GM21381 (cell line): ENCODE results near the gene SYT1.
"Not testable (repeated sequence)": the region's sequence is repeated elsewhere in the genome, so short reads cannot be mapped to it uniquely, and the experiment has no call there.

ENCODE experiments used
- ATAC-seq: cut with Tn5 transposase; IDR thresholded peaks from one replicate; pipeline ENCODE4 v1.9.1; 2021; ENCODE audit warnings: mild to moderate bottlenecking, moderate library complexity; ENCODE audit not compliant: unreplicated experiment

Gene SYT1

DNA sequence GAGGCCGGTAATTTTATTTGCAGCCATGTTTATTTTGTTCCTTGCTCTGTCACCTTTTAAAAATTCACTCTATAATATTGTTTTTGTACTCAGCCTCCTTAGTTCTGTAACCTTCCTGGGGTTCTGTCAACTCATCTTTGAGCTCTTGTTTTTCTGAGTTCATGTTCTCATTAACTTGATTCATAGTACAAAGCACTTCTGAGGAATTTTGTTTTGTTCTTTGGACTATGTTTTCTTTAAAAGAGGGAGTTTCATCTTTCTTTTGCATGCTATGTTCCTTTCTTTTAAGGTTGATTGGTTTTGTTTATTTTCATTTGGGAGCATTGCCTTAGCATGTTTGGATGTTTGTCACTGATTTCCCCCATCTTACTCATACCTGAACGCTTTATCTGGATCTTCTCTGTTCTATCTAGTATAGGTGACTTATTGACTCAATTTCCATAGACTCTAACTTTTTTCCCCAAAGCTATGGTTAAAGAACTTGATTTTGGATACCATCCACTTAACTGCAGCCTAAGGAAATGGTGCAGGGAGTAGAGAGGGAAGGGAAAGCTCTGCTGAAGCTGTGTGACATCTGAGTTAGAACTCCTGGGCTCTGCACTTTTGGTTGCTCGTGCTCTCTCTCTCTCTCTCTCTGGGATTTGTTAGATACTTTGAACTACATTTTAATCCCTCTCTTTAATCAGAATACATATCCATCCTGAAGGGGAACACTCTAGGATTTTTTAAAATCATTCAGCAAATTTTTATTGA lies 557.7 kb downstream of the SYT1 start:
- no peak for ATAC-seq

DNA sequence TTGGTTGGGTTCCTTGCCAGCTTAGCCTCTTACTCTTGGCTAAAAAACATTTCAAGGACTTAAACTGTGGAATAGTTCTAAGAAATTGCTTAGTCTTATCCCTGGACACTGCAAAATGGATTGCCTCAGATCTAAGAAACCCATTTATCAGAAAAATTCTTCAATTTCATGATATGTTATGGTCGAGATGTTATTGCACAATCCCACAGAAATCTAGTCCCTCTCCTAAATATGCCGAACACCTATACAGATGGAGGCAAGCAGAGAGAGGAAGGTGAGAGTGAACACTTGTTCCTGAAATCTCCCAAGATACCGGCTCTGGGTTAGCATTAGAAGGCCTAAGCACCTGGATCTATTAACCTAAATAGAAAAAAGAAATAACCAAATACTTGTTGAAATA lies 559.0 kb downstream of the SYT1 start:
- ATAC-seq, result no peak

DNA sequence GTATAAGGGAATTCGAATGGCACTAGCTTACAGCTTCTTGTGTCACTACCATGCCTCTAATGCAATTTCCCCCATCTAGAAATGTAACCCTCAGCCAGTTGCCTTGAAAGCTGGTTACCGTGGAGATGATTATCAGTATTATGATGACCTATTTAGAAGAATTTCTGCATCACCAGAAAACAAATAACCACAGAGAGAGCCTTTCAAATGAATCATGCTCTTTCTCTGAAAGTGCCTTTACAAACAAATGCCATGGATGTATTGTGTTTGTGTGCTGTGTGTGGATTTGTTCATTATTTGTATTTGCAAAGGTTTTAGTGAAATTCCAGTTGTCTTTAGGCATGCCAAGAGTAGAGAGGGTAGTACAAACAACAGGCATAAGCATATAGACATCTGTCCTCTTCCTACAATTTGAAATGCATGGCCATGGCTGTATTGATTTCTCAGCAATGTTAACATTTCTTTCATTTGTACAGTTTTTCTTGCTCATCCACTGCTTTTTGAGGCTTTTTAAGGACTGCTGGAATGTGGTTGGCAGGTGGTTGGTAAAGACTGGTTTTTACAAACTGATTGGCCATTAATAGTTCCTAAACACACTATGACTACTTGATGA lies 559.6 kb downstream of the SYT1 start:
- no peak for ATAC-seq

- no peak for ATAC-seq
Observed at GRCh38 chr12:79426121-79426520, 561.5 kb downstream of the SYT1 start.

DNA sequence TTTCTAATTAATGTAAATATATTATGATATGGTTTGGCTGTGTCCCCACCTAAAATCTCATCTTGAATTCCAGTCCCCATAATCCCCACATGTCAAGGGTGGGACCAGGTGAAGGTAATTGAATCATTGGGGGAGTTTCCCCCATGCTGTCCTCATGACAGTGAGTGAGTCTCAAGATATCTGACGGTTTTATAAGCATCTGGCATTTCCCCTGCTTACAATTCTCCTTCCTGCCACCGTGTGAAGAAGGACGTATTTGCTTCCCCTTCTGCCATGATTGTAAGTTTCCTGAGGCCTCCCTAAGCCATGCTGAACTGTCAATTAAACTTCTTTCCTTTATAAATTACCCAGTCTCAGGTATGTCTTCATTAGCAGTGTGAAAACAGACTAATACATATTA lies 562.2 kb downstream of the SYT1 start:
- not testable (repeated sequence) for ATAC-seq

DNA sequence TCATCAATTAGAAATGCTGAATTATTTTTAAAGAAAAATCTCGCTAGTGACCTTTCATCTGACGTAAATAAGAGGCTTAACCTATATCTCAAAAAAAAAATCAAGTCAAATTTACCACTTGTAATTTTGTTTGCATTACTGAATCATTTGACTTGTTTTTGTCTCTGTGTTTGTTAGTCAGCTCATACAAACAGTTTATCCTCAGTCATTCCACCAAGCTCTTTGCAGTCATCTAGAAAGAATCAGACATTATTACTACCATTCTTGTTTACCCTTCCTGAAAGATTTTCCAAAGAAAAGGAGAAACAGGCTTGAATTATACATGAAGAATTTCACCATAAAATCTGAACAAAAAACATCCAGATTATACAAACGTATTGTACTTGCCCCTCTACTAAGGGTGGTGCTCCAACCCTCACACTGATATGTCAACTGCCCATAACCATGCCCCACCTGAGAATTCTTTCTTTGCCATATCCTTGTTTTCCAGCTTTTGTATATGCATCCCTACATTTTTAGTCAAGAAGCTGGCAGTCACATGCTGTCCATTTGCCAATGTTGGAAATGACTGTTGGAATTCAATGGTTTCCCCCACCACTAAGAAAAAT lies 569.0 kb downstream of the SYT1 start:
- no peak for ATAC-seq

DNA sequence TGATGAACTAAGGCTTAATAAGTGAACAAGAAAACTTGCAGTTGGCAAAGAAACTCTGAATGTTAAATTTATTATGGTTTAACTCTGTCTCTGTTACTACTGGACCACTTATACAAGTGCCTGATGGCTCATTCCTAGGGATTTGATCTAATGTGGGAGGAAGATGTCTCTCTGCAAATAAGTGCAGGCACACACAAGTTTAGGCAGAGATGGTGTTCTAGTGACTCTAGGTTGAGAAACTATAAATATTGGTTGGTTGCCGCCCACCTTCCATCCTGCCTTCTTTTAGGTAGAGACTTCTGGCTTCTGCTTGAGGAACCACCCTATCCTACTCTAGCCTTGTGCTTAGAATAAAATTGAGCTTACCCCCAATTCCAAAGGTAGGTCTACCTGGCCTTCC lies 570.0 kb downstream of the SYT1 start:
- no peak for ATAC-seq

DNA sequence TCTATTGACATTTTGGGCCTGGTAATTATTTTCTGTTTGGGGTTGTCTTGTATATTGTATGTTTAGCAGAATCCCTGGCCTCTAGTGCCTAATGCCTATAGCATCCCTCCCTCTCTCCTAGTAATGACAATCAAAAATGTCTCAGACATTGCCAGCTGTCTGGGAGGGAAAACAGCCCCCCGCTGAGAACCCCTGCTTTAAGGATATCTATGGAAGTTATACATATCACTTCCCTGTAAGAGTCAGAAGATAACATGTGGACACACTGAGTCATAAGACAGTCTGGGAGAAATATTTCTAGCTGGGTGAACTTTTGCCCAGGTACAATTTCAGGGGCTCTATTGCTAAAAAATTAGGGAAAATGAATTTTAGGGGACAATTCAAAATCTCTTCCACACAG lies 571.2 kb downstream of the SYT1 start:
- no peak for ATAC-seq

DNA sequence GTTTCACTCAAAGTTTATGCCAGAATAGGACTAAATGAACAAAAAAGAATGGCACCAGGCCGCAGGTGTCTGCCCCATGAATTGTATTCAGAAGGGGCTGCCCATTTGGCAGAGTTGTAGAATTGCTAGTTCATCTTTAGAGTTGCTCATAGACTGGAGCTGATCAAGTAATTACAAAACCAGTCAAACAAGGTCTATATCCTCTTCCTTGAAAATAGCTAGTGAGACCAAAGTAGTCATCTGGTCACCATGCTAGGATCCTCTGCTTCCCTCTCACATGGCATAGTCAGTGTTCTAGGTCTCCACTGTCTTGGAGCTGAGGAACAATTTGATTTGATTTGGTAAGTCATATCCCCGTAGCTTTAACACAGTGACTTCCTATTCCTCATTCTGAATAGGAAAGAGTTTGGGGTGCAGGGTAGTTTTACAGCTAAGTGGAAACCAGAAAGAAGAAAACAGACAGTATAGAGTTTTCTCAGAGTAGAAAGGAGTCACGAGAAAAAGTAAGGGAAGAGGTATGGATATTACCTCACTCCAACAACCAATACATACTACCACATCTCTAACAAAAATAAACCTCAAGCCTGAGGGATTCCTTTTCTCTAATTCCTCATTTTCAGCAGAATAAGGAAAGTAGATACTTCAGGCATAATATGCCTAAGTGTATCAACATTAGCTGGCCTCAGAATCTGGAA lies 574.1 kb downstream of the SYT1 start:
- ATAC-seq, result no peak

DNA sequence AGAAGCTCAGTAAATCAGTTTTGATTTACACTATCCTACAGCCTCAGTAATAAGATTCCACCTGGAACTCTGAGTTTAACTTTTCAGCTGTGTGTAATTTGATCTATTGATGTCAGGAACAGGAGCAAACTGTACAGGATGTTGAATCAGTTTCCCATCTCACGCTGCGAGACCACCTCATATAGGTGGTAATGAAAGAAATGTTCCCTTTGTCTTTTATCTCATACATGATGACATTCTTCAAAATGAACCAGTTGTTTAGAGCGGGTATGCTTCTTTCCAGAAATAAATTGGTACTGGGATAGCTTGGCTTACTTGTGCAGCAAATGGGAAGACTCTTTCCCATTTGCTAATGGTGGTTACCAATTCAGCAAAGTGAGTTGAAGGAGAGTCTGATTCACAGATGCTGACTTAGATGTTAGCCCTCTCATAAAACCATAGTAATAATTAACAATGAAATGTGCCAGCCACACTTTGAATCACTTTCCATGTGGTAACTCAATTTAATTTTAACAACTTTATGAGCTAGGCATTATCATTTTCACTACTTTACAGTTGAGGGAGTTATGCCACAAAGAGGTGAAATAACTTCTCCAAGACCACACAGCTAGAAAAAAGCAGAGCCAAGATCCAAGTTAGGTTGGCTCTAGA lies 574.7 kb downstream of the SYT1 start:
- no peak for ATAC-seq

- ATAC-seq, result no peak
Observed at GRCh38 chr12:79441534-79441933, 577.0 kb downstream of the SYT1 start.

DNA sequence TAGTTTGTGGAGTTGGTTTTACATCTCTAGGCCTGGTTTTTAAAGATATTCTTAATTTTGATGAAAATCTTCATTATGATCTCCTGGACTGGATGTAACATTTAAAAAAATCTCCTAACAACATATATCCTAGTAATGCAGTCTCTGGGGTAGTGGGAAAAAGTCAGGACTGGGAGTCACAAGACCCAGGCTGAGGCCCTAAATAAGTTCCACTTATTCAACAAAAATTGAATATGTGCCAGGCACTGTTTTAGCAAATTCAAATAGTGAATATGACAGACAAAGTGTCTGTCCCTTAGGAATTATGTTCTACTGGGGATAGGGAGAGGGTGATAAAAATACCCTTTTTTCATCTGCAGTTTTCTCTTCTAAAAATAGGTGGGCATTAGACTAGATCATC lies 577.8 kb downstream of the SYT1 start:
- no peak for ATAC-seq

GRCh38 chr12:79444089-79444488 lies 579.5 kb downstream of the SYT1 start:
- ATAC-seq, result no peak

DNA sequence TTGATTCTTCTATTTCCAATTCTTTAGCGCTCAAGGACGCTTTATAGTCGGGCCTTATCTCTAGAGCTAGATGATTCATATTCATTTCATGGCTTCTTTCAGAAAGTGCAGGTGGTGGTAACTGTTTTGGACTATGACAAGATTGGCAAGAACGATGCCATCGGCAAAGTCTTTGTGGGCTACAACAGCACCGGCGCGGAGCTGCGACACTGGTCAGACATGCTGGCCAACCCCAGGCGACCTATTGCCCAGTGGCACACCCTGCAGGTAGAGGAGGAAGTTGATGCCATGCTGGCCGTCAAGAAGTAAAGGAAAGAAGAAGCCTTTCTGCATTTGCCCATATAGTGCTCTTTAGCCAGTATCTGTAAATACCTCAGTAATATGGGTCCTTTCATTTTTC lies 584.2 kb downstream of the SYT1 start:
- ATAC-seq, result no peak

GRCh38 chr12:79451365-79451764 lies 586.8 kb downstream of the SYT1 start:
- no peak for ATAC-seq

GRCh38 chr12:79451978-79452377 lies 587.4 kb downstream of the SYT1 start:
- no peak for ATAC-seq

DNA sequence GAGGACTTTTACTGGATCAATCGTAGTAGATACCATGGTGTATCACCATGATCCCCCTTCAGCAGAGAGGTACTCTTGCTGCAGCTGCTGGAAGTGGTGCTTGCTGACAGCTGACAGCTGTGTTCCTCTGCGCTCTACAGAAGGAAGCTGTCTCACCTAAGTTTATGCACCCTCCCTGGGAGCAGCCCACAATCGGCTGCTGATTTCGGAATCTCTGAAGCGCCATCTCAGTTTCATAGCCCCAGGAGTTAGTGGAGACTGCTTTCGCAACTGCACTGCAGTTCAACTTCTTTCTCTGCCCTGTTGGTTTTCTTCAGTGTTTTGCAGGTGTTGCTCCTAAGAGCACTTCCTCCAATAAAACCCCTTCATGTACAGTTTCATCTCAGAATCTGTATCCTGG lies 588.3 kb downstream of the SYT1 start:
- no peak for ATAC-seq

DNA sequence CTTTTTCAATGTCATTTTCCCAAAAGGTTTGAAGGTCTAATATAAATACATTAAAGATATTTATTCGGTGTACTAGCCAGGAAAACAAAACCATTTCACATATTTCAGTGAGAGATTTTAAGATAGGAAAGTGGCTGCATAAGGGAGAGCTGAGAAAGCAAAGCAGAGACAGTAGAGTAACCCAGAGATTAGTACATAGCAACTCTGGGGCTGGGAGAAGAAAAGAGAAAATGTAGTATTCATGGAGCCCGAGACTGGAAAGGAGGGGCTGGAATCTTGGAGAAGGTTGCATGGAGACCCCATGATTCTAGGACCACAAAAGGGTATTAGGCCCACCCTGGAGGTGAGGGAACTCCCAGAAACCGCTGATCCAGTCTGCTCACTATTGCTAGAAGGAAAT lies 589.2 kb downstream of the SYT1 start:
- no peak for ATAC-seq

DNA sequence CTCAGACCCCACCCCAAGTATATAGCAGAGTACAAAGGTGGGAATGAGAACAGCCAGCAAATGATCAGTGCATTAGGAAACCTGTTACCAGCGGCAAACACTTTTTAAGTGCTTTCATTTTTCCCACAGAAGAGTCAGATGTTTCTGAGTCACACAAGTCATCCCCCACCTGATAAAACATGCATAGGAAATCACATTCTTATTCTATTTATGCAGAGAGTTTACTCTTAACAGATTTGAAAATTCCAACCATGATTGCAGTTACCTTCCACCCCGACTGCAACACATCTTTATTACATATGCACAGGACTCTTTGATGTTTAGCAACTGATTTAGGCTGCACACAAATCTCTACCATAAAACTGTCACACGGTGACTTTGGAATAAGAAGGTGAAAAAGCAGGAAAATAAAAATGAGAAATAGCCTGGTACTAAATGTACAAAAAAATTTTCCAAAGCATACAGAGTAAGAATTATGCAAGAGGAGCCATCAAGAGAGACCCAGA lies 589.8 kb downstream of the SYT1 start:
- no peak for ATAC-seq

DNA sequence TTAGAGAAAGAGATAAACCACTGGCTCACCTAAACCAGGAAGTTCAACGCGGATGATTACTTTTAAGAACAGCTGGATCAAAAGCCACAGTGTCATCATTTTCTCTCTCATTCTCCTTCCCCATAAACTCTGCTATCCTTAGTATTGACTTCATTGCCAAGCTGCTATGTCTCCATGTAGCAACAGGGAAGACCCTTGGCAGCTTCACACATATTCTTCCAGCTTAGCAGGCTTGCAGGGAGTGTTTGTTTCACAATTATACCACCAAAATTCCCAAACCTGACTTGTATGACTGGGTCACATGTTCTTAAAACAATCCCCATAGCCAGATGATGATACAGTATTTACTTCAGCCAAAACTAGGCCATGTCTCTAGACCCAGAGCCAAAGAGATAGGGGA lies 590.7 kb downstream of the SYT1 start:
- no peak for ATAC-seq

DNA sequence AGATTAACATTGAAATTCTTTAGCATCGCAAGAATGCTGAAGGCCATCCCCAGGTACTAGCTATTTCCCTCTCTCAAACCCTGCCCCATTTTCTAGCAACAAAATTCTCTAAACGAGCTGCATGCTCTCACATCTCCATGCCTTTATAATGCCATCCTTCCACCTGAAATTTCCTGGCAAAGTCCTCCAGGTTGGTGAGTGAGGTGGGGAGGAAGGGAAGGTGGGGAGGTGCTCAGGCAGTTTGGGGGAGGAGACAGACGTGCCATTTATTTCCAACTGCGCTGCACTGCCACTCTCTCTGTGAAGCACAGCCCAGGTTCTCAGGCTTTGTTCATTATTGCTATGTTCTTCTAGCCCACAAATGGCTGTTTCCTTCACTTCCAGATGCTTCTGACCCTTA lies 617.7 kb downstream of the SYT1 start:
- no peak for ATAC-seq
